Neuronal stem cell (in vitro differentiated cells): ENCODE data around the gene PDE6B.
"Not testable (repeated sequence)": the region's sequence is repeated elsewhere in the genome, so short reads cannot be mapped to it uniquely, and the experiment has no call there.

Experiments used
- DNase-seq: peaks from one replicate; pipeline ENCODE4 v3.0.0-alpha.2; 2013; ENCODE audit warnings: low spot score
- H2AFZ ChIP-seq: one replicate; pipeline ENCODE4 v1.6.1; 2013; ENCODE audit warnings: mild to moderate bottlenecking, low read length, inconsistent platforms
- H2AK5ac ChIP-seq: 2 replicates; pipeline ENCODE4 v1.6.1; 2013; ENCODE audit warnings: low read depth, mild to moderate bottlenecking, inconsistent platforms, low read length, moderate library complexity, mixed read lengths
- H2BK120ac ChIP-seq: 2 replicates; pipeline ENCODE4 v1.6.1; 2013; ENCODE audit warnings: low read depth, mild to moderate bottlenecking, inconsistent platforms, low read length, moderate library complexity, mixed read lengths
- H2BK12ac ChIP-seq: one replicate; pipeline ENCODE4 v1.6.1; 2013; ENCODE audit warnings: low read length, inconsistent platforms
- H2BK15ac ChIP-seq: 2 replicates; pipeline ENCODE4 v1.6.1; 2013; ENCODE audit warnings: mild to moderate bottlenecking, low read length, inconsistent platforms, mixed read lengths
- H2BK5ac ChIP-seq: one replicate; pipeline ENCODE4 v1.6.1; 2013; ENCODE audit warnings: inconsistent platforms, mild to moderate bottlenecking, low read length, moderate library complexity
- H3K14ac ChIP-seq: one replicate; pipeline ENCODE4 v1.6.1; 2013; ENCODE audit warnings: low read length, inconsistent platforms
- H3K18ac ChIP-seq: 2 replicates; pipeline ENCODE4 v1.6.1; 2013; ENCODE audit warnings: low read length, inconsistent platforms
- H3K23ac ChIP-seq: 2 replicates; pipeline ENCODE4 v1.6.1; 2013; ENCODE audit warnings: low read depth, mild to moderate bottlenecking, mixed read lengths, low read length, inconsistent platforms; ENCODE audit not compliant: poor library complexity
- H3K27ac ChIP-seq: replicated peaks from 3 replicates; pipeline ENCODE4 v1.5.1; 2013; ENCODE audit warnings: low read length, inconsistent platforms
- H3K27me3 ChIP-seq, 3 experiments: 2 replicates each; pipeline ENCODE4 v1.6.1; 2013; ENCODE audit warnings: low read length in 3 of 3, mild to moderate bottlenecking in 2 of 3, inconsistent platforms in 1 of 3, low read depth in 1 of 3, mixed read lengths in 1 of 3, moderate library complexity in 1 of 3; ENCODE audit not compliant: control insufficient read depth in 3 of 3, insufficient read depth in 3 of 3
- H3K36me3 ChIP-seq, 2 donors: replicated peaks in 1 of 2; 2 replicates each; pipeline ENCODE4 v1.6.1; 2013; ENCODE audit warnings: low read length in 2 of 2; ENCODE audit not compliant: control insufficient read depth in 2 of 2, insufficient read depth in 2 of 2
- H3K4ac ChIP-seq: 2 replicates; pipeline ENCODE4 v1.6.1; 2013; ENCODE audit warnings: inconsistent platforms, mild to moderate bottlenecking, low read length, moderate library complexity
- H3K4me1 ChIP-seq, 2 donors: 1 replicate in 1 of 2; 2 replicates in 1 of 2; pipeline ENCODE4 v1.6.1; 2013; ENCODE audit warnings: low read length in 2 of 2, low read depth in 1 of 2; ENCODE audit not compliant: control insufficient read depth in 2 of 2, insufficient read depth in 1 of 2
- H3K4me2 ChIP-seq: one replicate; pipeline ENCODE4 v1.6.1; 2013; ENCODE audit warnings: mild to moderate bottlenecking, low read length, inconsistent platforms; ENCODE audit not compliant: insufficient read depth, poor library complexity, severe bottlenecking
- H3K4me3 ChIP-seq, 2 donors: 2 replicates each; pipeline ENCODE4 v1.5.1; 2013; ENCODE audit warnings: low read length in 2 of 2, mild to moderate bottlenecking in 2 of 2, inconsistent platforms in 1 of 2, moderate library complexity in 1 of 2
- H3K79me1 ChIP-seq: one replicate; pipeline ENCODE4 v1.6.1; 2013; ENCODE audit warnings: low read depth, mild to moderate bottlenecking, inconsistent platforms, low read length, moderate library complexity
- H3K9ac ChIP-seq: one replicate; pipeline ENCODE4 v1.6.1; 2013; ENCODE audit warnings: mild to moderate bottlenecking, low read depth, low read length, inconsistent platforms; ENCODE audit not compliant: poor library complexity
- H3K9me3 ChIP-seq, 2 donors: replicated peaks in 1 of 2; 2 replicates each; pipeline versions ENCODE3 to v1.6.1; 2013; ENCODE audit warnings: low read length in 2 of 2, mild to moderate bottlenecking in 2 of 2, inconsistent platforms in 1 of 2, low read depth in 1 of 2, mixed read lengths in 1 of 2, moderate library complexity in 1 of 2; ENCODE audit not compliant: control insufficient read depth in 2 of 2, insufficient read depth in 1 of 2
- H4K8ac ChIP-seq: one replicate; pipeline ENCODE4 v1.6.1; 2013; ENCODE audit warnings: low read depth, mild to moderate bottlenecking, inconsistent platforms, low read length, moderate library complexity
- H4K91ac ChIP-seq: one replicate; pipeline ENCODE4 v1.6.1; 2013; ENCODE audit warnings: low read length, low read depth, mild to moderate bottlenecking, inconsistent platforms; ENCODE audit not compliant: poor library complexity
- WGBS, 2 donors: extraction: QIAGEN DNeasy Blood & Tissue Kit; methylation state at CpG; one replicate each; pipeline ENCODE4 v1.1.7; 2013; ENCODE audit warnings: missing lambda C conversion rate in 2 of 2, mixed read lengths in 1 of 2; ENCODE audit not compliant: insufficient read length in 2 of 2, insufficient replicate concordance in 1 of 2; ENCODE audit errors: extremely low coverage in 2 of 2; 5-methylcytosine and 5-hydroxymethylcytosine counted together

The PDE6B gene

GRCh38 chr4:635851-636627 lies 10.7 kb downstream of the PDE6B start:
- Histone ChIP-seq H2BK120ac (no peak overlapping the region), H2BK5ac (no peak overlapping the region), H3K9ac (peak overlapping the region; percentile 84), H3K14ac (peak overlapping the region; percentile 82), H3K23ac (peak overlapping the region; percentile 85), H2AFZ (no peak overlapping the region), H3K9me3 (peaks cover 6 to 11% of the 10 kb centered on the region in 2 donors), H2BK15ac (peak overlapping the region; percentile 11), H4K91ac (peak overlapping the region; percentile 30), H3K4ac (no peak overlapping the region), H4K8ac (no peak overlapping the region), H2BK12ac (no peak overlapping the region), H2AK5ac (peak overlapping the region; percentile 88), H3K18ac (peak overlapping the region; percentile 38), H3K4me2 (no peak overlapping the region), H3K4me1 (peaks cover 0 to 3% of the 10 kb centered on the region in 2 donors), H3K27me3 (peaks cover 0 to 4% (median 0%) of the 10 kb centered on the region in 3 experiments), H3K36me3 (no peaks in the 10 kb centered on the region), H3K4me3 (no peak overlapping the region), H3K79me1 (peaks cover 2% of the 10 kb centered on the region), H3K27ac (no peak overlapping the region)
- DNase-seq, result no peak
- no CpG with 5 or more reads among the region's 22 CpGs for WGBS, 2 donors

GRCh38 chr4:636628-637159 lies 11.3 kb downstream of the PDE6B start:
- no CpG with 5 or more reads among the region's 13 CpGs for WGBS, 2 donors
- peak overlapping the region; percentile 88 for H2AK5ac ChIP-seq
- no peak for DNase-seq

DNA sequence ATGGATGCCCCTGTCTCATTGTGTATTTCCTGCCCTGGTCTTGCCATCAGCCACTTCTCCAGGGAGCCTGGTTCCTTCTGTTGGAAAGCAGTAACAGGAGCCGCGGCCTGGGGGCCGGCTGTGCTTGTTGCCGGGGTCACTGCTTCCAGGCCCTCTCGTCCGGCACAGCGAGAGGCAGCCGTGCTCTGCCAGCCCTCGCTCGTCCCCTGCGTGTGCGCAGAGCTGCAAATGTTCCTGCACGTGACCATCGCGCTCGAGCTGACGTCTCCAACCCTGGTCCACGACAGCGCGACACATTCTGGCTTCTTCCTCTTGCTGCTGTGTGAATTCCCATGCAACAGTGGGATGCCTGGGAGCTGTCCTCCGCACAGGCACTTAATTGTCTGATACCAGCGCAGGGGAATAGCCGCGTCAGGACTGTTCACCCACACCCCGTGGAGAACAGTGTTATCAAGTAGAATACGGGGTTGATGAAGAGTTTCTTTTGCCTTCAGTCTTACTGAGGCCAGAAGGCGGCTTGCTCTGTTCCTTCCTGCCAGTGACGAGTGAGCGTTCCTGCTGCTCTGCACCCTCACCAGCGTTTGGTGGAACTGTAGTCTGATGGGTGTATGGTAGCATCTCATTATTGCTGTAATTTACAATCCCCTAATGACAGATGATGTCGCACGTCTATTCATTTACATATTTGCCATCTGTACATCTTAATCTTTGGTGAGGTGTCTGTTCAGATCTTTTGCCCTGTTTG lies 12.3 kb downstream of the PDE6B start:
- WGBS, 2 donors, result no CpG with 5 or more reads among the region's 32 CpGs
- no peak overlapping the region for H2BK15ac ChIP-seq
- no peak for DNase-seq
- no peak overlapping the region for H2BK5ac ChIP-seq
- H2AK5ac ChIP-seq, result no peak overlapping the region
- H4K8ac ChIP-seq, result no peak overlapping the region
- no peak overlapping the region for H3K23ac ChIP-seq
- H3K36me3 ChIP-seq, result no peaks in the 10 kb centered on the region
- H3K4ac ChIP-seq, result no peak overlapping the region
- H3K27me3 ChIP-seq, result peaks cover 0 to 4% (median 0%) of the 10 kb centered on the region in 3 experiments
- H4K91ac ChIP-seq, result no peak overlapping the region
- no peak overlapping the region for H2BK120ac ChIP-seq
- peaks cover 0 to 5% of the 10 kb centered on the region in 2 donors for H3K9me3 ChIP-seq
- no peak overlapping the region for H3K4me2 ChIP-seq
- H3K18ac ChIP-seq, result peak overlapping the region; percentile 31
- H3K4me3 ChIP-seq, result no peak overlapping the region
- peak overlapping the region; percentile 98 for H3K14ac ChIP-seq
- H3K79me1 ChIP-seq, result no peaks in the 10 kb centered on the region
- no peak overlapping the region for H3K27ac ChIP-seq
- H3K9ac ChIP-seq, result no peak overlapping the region
- no peak overlapping the region for H2BK12ac ChIP-seq
- peaks cover 0 to 3% of the 10 kb centered on the region in 2 donors for H3K4me1 ChIP-seq
- H2AFZ ChIP-seq, result peak overlapping the region; percentile 49

More at GRCh38 chr4:636628-637159, 11.3 kb downstream of the PDE6B start:
- Histone ChIP-seq H2AFZ (no peak overlapping the region), H3K27ac (no peak overlapping the region), H3K23ac (peak overlapping the region; percentile 85), H2BK120ac (no peak overlapping the region), H3K27me3 (peaks cover 0 to 4% (median 0%) of the 10 kb centered on the region in 3 experiments), H4K91ac (no peak overlapping the region), H3K4ac (no peak overlapping the region), H3K4me3 (no peak overlapping the region), H3K9ac (peak overlapping the region; percentile 44), H3K79me1 (peaks cover 2% of the 10 kb centered on the region), H3K4me2 (no peak overlapping the region), H2BK12ac (no peak overlapping the region), H4K8ac (no peak overlapping the region), H3K9me3 (peaks cover 7 to 8% of the 10 kb centered on the region in 2 donors), H3K36me3 (no peaks in the 10 kb centered on the region), H3K18ac (peak overlapping the region; percentile 17), H2BK5ac (no peak overlapping the region), H3K14ac (peak overlapping the region; percentile 38), H2BK15ac (peak overlapping the region; percentile 11), H3K4me1 (peaks cover 0 to 3% of the 10 kb centered on the region in 2 donors)

- DNase-seq, H3K79me1 ChIP-seq, H3K4me2 ChIP-seq, H3K36me3 ChIP-seq, H4K8ac ChIP-seq, H3K4me3 ChIP-seq, H2BK12ac ChIP-seq, H3K9ac ChIP-seq, H3K4me1 ChIP-seq, H3K23ac ChIP-seq, H2BK5ac ChIP-seq, H4K91ac ChIP-seq, H3K4ac ChIP-seq, H3K9me3 ChIP-seq, H2BK120ac ChIP-seq, H2BK15ac ChIP-seq, H3K27ac ChIP-seq, H3K18ac ChIP-seq, H2AK5ac ChIP-seq, H3K14ac ChIP-seq, H2AFZ ChIP-seq, H3K27me3 ChIP-seq: not testable (repeated sequence)
- WGBS, 2 donors, result no CpG with 5 or more reads among the region's 6 CpGs
These were observed 17.0 kb downstream of the PDE6B start for GRCh38 chr4:642366-642765.
